Lower leg skin (tissue), 3 donors: Measurements from ENCODE around the gene FAM169A.

ENCODE experiments used
- POLR2A ChIP-seq, 2 donors: fragments of 450-650 bp; IDR thresholded peaks; one replicate each; pipeline ENCODE4 v1.6.1; 2016 to 2017; ENCODE audit warnings: antibody characterized with exemption in 2 of 2, mild to moderate bottlenecking in 1 of 2, moderate library complexity in 1 of 2
- TF ChIP-seq, protein P1 (sequence below), 3 donors: fragments of 450-650 bp; IDR thresholded peaks; one replicate each; pipeline ENCODE4 v1.5.1; 2016; ENCODE audit warnings: antibody characterized with exemption in 3 of 3, mild to moderate bottlenecking in 3 of 3, moderate library complexity in 2 of 3

DNA sequence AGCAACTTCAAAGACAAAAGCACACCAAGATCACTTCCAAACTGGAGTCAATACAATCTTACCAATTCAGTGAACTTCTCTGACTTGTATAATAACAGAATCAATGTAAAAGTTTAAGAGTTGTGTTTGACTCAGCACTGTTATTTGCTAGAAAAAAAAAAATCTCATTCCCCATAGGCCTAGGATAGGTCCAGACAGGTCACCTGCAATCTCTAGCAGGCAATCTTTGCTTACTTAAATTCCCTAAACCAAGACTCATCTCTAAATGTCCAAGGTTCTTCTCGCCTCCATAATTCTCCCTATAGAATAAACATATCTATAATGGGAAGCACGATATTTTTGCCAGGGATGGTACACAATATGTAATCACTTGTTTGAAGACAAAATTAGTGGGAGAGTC is 2.5 kb downstream of the FAM169A start:
- TF ChIP-seq, protein P1, sequence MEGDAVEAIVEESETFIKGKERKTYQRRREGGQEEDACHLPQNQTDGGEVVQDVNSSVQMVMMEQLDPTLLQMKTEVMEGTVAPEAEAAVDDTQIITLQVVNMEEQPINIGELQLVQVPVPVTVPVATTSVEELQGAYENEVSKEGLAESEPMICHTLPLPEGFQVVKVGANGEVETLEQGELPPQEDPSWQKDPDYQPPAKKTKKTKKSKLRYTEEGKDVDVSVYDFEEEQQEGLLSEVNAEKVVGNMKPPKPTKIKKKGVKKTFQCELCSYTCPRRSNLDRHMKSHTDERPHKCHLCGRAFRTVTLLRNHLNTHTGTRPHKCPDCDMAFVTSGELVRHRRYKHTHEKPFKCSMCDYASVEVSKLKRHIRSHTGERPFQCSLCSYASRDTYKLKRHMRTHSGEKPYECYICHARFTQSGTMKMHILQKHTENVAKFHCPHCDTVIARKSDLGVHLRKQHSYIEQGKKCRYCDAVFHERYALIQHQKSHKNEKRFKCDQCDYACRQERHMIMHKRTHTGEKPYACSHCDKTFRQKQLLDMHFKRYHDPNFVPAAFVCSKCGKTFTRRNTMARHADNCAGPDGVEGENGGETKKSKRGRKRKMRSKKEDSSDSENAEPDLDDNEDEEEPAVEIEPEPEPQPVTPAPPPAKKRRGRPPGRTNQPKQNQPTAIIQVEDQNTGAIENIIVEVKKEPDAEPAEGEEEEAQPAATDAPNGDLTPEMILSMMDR (IDR thresholded peaks at IDR 0.05), result no peak
- TF ChIP-seq POLR2A (IDR thresholded peaks at IDR 0.05), result no peak
